Astrocyte (in vitro differentiated cells and primary cell): ENCODE measurements around the gene SF3A2. TPM values are rescaled to one million over a fixed set of nuclear protein-coding genes. Genes with fewer than 3 reads are reported as not detected.

Experiments used
- DNase-seq: peaks from one replicate; pipeline ENCODE4 v3.0.0-alpha.2; 2010; ENCODE audit warnings: low read depth
- FAIRE-seq: peaks from 2 replicates; lab custom pipeline; 2011; peaks lifted over from hg19 to GRCh38; lab: Jason Lieb, UNC
- H2AFZ ChIP-seq: 2 replicates; pipeline ENCODE4 v1.6.0; 2012; ENCODE audit warnings: low read depth, low read length, inconsistent platforms
- H3K27ac ChIP-seq: 2 replicates; pipeline ENCODE4 v1.5.1; 2011; ENCODE audit warnings: low read depth, low read length, inconsistent platforms
- H3K27me3 ChIP-seq: 2 replicates; pipeline ENCODE4 v1.6.0; 2011; ENCODE audit warnings: low read length, inconsistent platforms; ENCODE audit not compliant: insufficient read depth
- H3K36me3 ChIP-seq: 2 replicates; pipeline ENCODE4 v1.5.1; 2011; ENCODE audit warnings: low read length, inconsistent platforms; ENCODE audit not compliant: insufficient read depth
- H3K4me1 ChIP-seq: 2 replicates; pipeline ENCODE4 v1.5.1; 2011; ENCODE audit warnings: low read length, inconsistent platforms; ENCODE audit not compliant: insufficient read depth
- H3K4me2 ChIP-seq: 2 replicates; pipeline ENCODE4 v1.6.0; 2012; ENCODE audit warnings: low read length, inconsistent platforms
- H3K4me3 ChIP-seq: 2 replicates; pipeline ENCODE4 v1.5.1; 2011; ENCODE audit warnings: low read depth, mild to moderate bottlenecking, low read length, inconsistent platforms; ENCODE audit not compliant: insufficient read depth
- H3K79me2 ChIP-seq: 2 replicates; pipeline ENCODE4 v1.6.0; 2012; ENCODE audit warnings: mild to moderate bottlenecking, low read length, inconsistent platforms; ENCODE audit not compliant: insufficient read depth
- H3K9ac ChIP-seq: 2 replicates; pipeline ENCODE4 v1.6.0; 2012; ENCODE audit warnings: mild to moderate bottlenecking, low read length, inconsistent platforms
- H3K9me3 ChIP-seq: 2 replicates; pipeline ENCODE4 v1.5.1; 2012; ENCODE audit warnings: low read depth, mild to moderate bottlenecking, low read length, inconsistent platforms; ENCODE audit not compliant: insufficient read depth
- H4K20me1 ChIP-seq: 2 replicates; pipeline ENCODE4 v1.6.0; 2012; ENCODE audit warnings: low read length, inconsistent platforms; ENCODE audit not compliant: insufficient read depth
- H3K27ac Mint-ChIP-seq: one replicate; pipeline ENCODE4 v1.8.0; 2021; ENCODE audit warnings: mild to moderate bottlenecking, mixed read lengths; ENCODE audit not compliant: unreplicated experiment
- H3K27me3 Mint-ChIP-seq: one replicate; pipeline ENCODE4 v1.8.0; 2021; ENCODE audit warnings: low read depth, mixed read lengths; ENCODE audit not compliant: unreplicated experiment
- H3K36me3 Mint-ChIP-seq: one replicate; pipeline ENCODE4 v1.8.0; 2021; ENCODE audit warnings: low read depth, mixed read lengths; ENCODE audit not compliant: unreplicated experiment
- H3K4me1 Mint-ChIP-seq: one replicate; pipeline ENCODE4 v1.8.0; 2021; ENCODE audit warnings: low read depth, mixed read lengths; ENCODE audit not compliant: unreplicated experiment
- H3K4me3 Mint-ChIP-seq: one replicate; pipeline ENCODE4 v1.8.0; 2021; ENCODE audit warnings: mild to moderate bottlenecking, moderate library complexity, mixed read lengths; ENCODE audit not compliant: unreplicated experiment
- H3K9me3 Mint-ChIP-seq: one replicate; pipeline ENCODE4 v1.8.0; 2021; ENCODE audit warnings: mild to moderate bottlenecking, mixed read lengths; ENCODE audit not compliant: unreplicated experiment
- EZH2 ChIP-seq: IDR thresholded peaks from 2 replicates; pipeline ENCODE4 v1.6.1; 2012; ENCODE audit warnings: mild to moderate bottlenecking, low read length, inconsistent platforms; ENCODE audit not compliant: insufficient read depth
- total RNA-seq: library from RNA; stranded (reverse); gene quantifications from 2 replicates; pipeline ENCODE4 v1.2.1, GENCODE V29; 2021
- TF ChIP-seq, protein P1 (sequence below): IDR thresholded peaks from 2 replicates; pipeline ENCODE4 v1.5.1; 2011; ENCODE audit warnings: low read depth, mild to moderate bottlenecking, inconsistent platforms, low read length, moderate library complexity; ENCODE audit not compliant: insufficient read depth

The SF3A2 gene
- total RNA-seq, 1 donor from 2014 or later = 83.2 TPM

GRCh38 chr19:2247433-2248101 lies 10.9 kb downstream of the SF3A2 start:
- Histone ChIP-seq H3K36me3 (peaks cover 14% of the 10 kb centered on the region), H3K9ac (no peak overlapping the region), H3K4me2 (no peak overlapping the region), H3K79me2 (peaks cover 31% of the 10 kb centered on the region), H3K9me3 (no peaks in the 10 kb centered on the region), H3K27ac (no peak overlapping the region), H3K27me3 (peaks cover 17% of the 10 kb centered on the region), H3K4me1 (peaks cover 5% of the 10 kb centered on the region), H2AFZ (no peak overlapping the region), H3K4me3 (no peak overlapping the region), H4K20me1 (peaks cover 84% of the 10 kb centered on the region)
- no peaks in the 10 kb centered on the region for H3K27me3 Mint-ChIP-seq
- no peaks in the 10 kb centered on the region for H3K9me3 Mint-ChIP-seq
- peaks cover 2% of the 10 kb centered on the region for H3K4me1 Mint-ChIP-seq
- DNase-seq (no peak), FAIRE-seq (no peak)
- H3K4me3 Mint-ChIP-seq = no peak overlapping the region
- peaks cover 2% of the 10 kb centered on the region for H3K36me3 Mint-ChIP-seq
- no peak overlapping the region for H3K27ac Mint-ChIP-seq
- TF ChIP-seq, protein P1, sequence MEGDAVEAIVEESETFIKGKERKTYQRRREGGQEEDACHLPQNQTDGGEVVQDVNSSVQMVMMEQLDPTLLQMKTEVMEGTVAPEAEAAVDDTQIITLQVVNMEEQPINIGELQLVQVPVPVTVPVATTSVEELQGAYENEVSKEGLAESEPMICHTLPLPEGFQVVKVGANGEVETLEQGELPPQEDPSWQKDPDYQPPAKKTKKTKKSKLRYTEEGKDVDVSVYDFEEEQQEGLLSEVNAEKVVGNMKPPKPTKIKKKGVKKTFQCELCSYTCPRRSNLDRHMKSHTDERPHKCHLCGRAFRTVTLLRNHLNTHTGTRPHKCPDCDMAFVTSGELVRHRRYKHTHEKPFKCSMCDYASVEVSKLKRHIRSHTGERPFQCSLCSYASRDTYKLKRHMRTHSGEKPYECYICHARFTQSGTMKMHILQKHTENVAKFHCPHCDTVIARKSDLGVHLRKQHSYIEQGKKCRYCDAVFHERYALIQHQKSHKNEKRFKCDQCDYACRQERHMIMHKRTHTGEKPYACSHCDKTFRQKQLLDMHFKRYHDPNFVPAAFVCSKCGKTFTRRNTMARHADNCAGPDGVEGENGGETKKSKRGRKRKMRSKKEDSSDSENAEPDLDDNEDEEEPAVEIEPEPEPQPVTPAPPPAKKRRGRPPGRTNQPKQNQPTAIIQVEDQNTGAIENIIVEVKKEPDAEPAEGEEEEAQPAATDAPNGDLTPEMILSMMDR = no peak
- TF ChIP-seq EZH2 = no peak

DNA sequence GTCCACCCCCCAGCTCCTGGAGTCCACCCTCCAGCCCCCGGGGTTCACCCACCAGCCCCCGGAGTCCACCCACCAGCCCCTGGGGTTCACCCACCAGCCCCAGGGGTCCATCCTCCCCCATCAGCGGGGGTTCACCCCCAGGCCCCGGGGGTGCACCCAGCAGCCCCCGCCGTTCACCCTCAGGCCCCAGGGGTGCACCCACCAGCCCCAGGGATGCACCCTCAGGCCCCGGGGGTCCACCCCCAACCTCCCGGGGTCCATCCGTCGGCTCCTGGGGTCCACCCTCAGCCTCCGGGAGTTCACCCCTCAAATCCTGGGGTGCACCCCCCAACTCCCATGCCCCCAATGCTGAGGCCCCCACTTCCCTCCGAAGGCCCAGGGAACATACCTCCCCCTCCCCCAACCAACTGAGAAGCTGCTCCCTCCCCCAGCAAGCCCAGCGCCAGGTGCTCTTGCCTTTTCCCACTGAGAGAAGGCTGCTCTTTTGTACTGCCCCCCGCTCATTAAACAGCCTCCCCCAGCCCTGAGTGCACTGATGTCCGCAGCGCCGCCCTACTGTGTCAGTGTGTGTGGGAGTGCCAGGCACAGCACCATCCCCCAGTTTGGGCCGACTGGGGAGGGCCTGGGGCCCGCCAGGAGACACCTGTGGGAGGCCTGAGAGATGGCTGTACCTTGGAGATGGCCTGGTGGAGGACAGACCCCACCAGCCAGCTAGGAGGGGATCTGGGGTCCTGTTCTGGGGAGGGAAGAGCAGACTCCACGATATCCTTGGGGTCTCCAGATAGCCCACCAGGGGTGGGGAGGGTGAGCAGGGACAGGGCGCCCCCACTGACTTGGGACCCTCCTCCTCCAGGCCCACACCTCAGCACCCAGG lies 11.7 kb downstream of the SF3A2 start:
- TF ChIP-seq, protein P1 = no peak
- TF ChIP-seq EZH2 = no peak
- no peak overlapping the region for H3K4me2 ChIP-seq
- H3K36me3 Mint-ChIP-seq = no peaks in the 10 kb centered on the region
- H3K4me3 ChIP-seq = no peak overlapping the region
- peaks cover 23% of the 10 kb centered on the region for H3K79me2 ChIP-seq
- H3K27me3 ChIP-seq = peaks cover 21% of the 10 kb centered on the region
- no peak overlapping the region for H3K27ac ChIP-seq
- H3K9me3 Mint-ChIP-seq = no peaks in the 10 kb centered on the region
- no peak for DNase-seq
- peaks cover 7% of the 10 kb centered on the region for H3K4me1 ChIP-seq
- peaks cover 14% of the 10 kb centered on the region for H3K36me3 ChIP-seq
- no peaks in the 10 kb centered on the region for H3K4me1 Mint-ChIP-seq
- H3K27me3 Mint-ChIP-seq = no peaks in the 10 kb centered on the region
- H3K4me3 Mint-ChIP-seq = no peak overlapping the region
- no peak overlapping the region for H3K27ac Mint-ChIP-seq
- no peak overlapping the region for H3K9ac ChIP-seq
- no peak for FAIRE-seq
- no peak overlapping the region for H2AFZ ChIP-seq
- peaks cover 76% of the 10 kb centered on the region for H4K20me1 ChIP-seq
- no peaks in the 10 kb centered on the region for H3K9me3 ChIP-seq
